OCI-LY3 (cell line): ENCODE results near the gene FKBP5.
"Not testable (repeated sequence)": the region's sequence is repeated elsewhere in the genome, so short reads cannot be mapped to it uniquely, and the experiment has no call there.

Experiments used
- EZH2phosphoT487 ChIP-seq: fragments of 200-600 bp; shearing (Covaris generic); IDR thresholded peaks from 2 replicates; pipeline ENCODE4 v1.6.1; 2018; ENCODE audit warnings: antibody characterized with exemption, mixed run types, low read depth
- TF ChIP-seq, protein P1 (sequence below): fragments of 200-600, 300-600 bp; sonication (generic); IDR thresholded peaks from 2 replicates; pipeline ENCODE4 v1.5.1; 2014; ENCODE audit warnings: antibody characterized with exemption, low read length, low read depth

DNA sequence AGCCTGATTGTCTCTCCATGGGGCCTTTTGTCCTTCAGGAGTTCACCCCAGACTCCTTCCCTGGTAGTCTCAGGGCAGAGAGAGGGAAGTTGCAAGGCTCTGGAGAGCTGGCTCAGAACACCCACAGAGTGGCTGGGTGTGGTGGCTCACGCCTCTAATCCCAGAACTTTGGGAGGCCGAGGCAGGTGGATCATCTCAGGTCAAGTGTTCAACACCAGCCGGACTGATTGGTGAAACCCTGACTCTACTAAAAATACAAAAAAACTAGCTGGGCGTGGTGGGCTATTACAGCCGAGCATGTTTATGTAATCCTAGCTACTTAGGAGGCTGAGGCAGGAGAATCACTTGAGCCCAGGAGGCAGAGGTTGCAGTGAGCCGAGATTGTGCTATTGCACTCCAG, 152.9 kb downstream of the FKBP5 start:
- TF ChIP-seq, protein P1, sequence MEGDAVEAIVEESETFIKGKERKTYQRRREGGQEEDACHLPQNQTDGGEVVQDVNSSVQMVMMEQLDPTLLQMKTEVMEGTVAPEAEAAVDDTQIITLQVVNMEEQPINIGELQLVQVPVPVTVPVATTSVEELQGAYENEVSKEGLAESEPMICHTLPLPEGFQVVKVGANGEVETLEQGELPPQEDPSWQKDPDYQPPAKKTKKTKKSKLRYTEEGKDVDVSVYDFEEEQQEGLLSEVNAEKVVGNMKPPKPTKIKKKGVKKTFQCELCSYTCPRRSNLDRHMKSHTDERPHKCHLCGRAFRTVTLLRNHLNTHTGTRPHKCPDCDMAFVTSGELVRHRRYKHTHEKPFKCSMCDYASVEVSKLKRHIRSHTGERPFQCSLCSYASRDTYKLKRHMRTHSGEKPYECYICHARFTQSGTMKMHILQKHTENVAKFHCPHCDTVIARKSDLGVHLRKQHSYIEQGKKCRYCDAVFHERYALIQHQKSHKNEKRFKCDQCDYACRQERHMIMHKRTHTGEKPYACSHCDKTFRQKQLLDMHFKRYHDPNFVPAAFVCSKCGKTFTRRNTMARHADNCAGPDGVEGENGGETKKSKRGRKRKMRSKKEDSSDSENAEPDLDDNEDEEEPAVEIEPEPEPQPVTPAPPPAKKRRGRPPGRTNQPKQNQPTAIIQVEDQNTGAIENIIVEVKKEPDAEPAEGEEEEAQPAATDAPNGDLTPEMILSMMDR = not testable (repeated sequence)
- TF ChIP-seq EZH2phosphoT487 = not testable (repeated sequence)
